Spinal cord (tissue), 10 donors: ENCODE data around the gene ANKRD11. TPM values are rescaled to one million over a fixed set of nuclear protein-coding genes. Genes with fewer than 3 reads are reported as not detected.
A peak's percentile ranks its signal among the peaks of the same experiment; 100 is the strongest.
"Not testable (repeated sequence)": the region's sequence is repeated elsewhere in the genome, so short reads cannot be mapped to it uniquely, and the experiment has no call there.

Experiments
- DNase-seq, 6 donors: peaks; one replicate each; pipeline versions ENCODE4 v3.0.0 to v3.0.0-alpha.2; 2013 to 2015; ENCODE audit warnings: low spot score in 6 of 6, low read depth in 4 of 6
- H3K27ac ChIP-seq: one replicate; pipeline ENCODE4 v1.5.1; 2013; ENCODE audit warnings: low read depth, low read length, control low read depth
- H3K27me3 ChIP-seq: one replicate; pipeline ENCODE4 v1.6.1; 2013; ENCODE audit warnings: low read length; ENCODE audit not compliant: control insufficient read depth, insufficient read depth
- H3K36me3 ChIP-seq: one replicate; pipeline ENCODE4 v1.6.1; 2013; ENCODE audit warnings: low read length; ENCODE audit not compliant: control insufficient read depth, insufficient read depth
- H3K4me1 ChIP-seq: one replicate; pipeline ENCODE4 v1.6.1; 2013; ENCODE audit warnings: low read length; ENCODE audit not compliant: control insufficient read depth, insufficient read depth
- H3K4me3 ChIP-seq: one replicate; pipeline ENCODE4 v1.5.1; 2013; ENCODE audit warnings: low read depth, low read length, control low read depth
- H3K9me3 ChIP-seq: one replicate; pipeline ENCODE4 v1.6.1; 2013; ENCODE audit warnings: low read length; ENCODE audit not compliant: control insufficient read depth, insufficient read depth
- WGBS: methylation state at CpG from one replicate; pipeline ENCODE4 v1.1.5; 2013; ENCODE audit warnings: missing lambda C conversion rate; ENCODE audit not compliant: insufficient coverage; 5-methylcytosine and 5-hydroxymethylcytosine counted together
- polyA plus RNA-seq, 2 donors: library from polyadenylated mRNA; unstranded; fragments of 120-200 nt; gene quantifications; one replicate each; pipeline ENCODE4 v1.2.1, GENCODE V29; 2013; ENCODE audit not compliant: insufficient read length in 2 of 2
- total RNA-seq, 2 donors: library from RNA; depleted of rRNA in 1 of 2; stranded (reverse); fragments of 120-200 nt in 1 of 2; fragments of >200 nt in 1 of 2; gene quantifications; one replicate each; pipeline versions ENCODE4 v1.2.3 to v1.2.4, GENCODE V29; 2013 to 2014
- donor health status: healthy.

The ANKRD11 gene
- total and polyA plus RNA-seq, 4 donors: 38.2 to 104 (median 73.5) TPM

DNA sequence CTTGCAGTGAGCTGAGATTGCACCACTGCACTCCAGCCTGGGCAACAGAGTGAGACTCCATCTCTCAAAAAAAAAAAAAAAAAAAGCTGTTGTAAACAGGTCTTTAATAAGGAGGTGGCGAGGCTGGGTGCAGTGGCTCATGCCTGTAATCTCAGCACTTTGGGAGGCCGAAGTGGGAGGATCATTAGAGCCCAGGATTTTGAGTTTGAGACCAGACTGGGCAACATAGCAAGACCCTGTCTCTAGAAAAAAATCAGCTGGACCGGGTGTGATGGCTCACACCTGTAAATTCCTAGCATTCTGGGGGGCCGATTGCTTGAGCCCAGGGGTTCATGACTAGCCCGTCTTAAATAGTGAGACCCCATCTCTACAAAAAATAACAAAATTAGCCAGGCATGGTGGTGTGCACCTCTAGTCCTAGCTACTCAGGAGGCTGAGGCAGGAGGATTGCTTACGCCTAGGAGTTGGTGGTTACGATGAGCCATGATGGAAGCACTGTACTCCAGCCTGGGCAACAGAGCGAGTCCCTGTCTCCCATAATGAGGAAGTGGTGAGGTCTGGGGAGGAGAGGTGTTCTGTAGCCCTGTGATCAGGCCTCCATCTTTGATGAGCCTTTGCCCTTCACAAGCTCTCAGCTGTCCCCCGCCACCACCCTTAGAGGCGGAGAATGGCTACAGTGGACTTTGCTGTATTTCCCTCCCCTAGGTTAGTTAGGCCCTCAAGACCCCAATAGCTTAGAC lies 236.6 kb downstream of the ANKRD11 start:
- Histone ChIP-seq H3K27me3 (peaks cover 16% of the 10 kb centered on the region), H3K4me1 (peaks cover 15% of the 10 kb centered on the region), H3K9me3 (no peaks in the 10 kb centered on the region), H3K4me3 (no peak overlapping the region), H3K27ac (no peak overlapping the region), H3K36me3 (no peaks in the 10 kb centered on the region)
- no peak for DNase-seq
- 92% methylated on average over 8 of the region's 10 CpGs for WGBS

DNA sequence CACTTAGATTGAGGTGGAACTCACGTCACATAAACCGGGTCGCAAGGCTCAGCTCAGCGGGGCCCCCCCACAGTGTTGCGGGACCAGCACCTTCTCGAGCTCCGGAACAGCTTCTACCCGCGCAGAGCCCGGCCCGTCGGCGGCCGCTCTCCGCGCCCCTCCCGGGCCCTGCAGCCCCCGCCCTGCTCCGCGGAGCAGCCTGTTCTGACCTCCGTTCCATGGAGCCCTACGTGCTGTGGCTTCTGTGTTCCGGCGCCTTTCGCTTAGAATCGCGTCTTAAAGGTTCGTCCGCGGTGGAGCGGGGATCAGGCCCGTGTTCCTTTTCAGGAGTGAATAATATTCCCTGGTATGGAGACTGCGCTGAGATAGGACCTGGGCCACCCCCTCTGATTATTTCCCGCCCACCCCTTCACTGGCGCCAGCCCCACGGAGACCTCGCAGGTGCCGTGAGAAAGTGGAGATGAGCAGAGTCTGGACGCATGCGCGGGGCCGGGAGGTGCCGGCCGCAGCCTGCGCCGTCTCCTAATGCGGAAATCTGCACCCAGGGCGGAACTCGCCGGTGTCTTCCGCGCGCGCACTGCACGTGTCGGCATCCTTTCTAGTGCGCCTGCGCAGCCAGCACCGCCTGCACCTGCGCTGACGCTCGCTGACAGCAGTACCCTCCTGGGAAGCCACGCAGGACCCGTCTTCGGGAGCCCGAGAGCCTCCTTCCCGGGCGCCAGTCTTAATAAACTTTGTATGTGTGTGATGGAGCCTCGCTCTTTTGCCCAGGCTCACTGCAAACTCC lies 242.0 kb downstream of the ANKRD11 start:
- Histone ChIP-seq H3K36me3 (no peaks in the 10 kb centered on the region), H3K27me3 (no peaks in the 10 kb centered on the region), H3K27ac (no peak overlapping the region), H3K9me3 (no peaks in the 10 kb centered on the region), H3K4me1 (peaks cover 14% of the 10 kb centered on the region), H3K4me3 (peak overlapping the region; percentile 35)
- WGBS: 41% methylated on average over 59 of the region's 69 CpGs
- DNase-seq: no peak

DNA sequence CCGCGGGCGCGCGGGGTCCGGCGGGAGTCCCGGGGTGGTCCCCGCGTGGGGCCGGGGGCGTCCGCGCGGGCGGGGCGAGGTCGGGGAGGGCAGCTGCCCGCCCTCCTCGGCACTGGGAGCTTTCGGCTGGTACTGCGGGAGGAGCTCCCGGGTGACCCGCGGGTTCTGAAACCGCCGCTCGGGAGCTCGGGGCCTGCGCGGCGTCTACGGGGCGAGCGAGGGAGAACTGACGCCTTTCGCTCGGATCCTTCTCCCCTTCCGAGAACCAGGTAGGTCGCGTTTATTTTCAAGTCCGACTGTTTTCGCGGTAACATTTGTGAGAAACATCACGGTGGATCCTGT lies 242.7 kb downstream of the ANKRD11 start:
- WGBS: 1% methylated on average over 45 of the region's 45 CpGs
- peak overlapping the region; percentile 35 for H3K4me3 ChIP-seq
- not testable (repeated sequence) for H3K36me3 ChIP-seq, H3K27ac ChIP-seq, H3K27me3 ChIP-seq, H3K9me3 ChIP-seq, DNase-seq
- peaks cover 14% of the 10 kb centered on the region for H3K4me1 ChIP-seq

DNA sequence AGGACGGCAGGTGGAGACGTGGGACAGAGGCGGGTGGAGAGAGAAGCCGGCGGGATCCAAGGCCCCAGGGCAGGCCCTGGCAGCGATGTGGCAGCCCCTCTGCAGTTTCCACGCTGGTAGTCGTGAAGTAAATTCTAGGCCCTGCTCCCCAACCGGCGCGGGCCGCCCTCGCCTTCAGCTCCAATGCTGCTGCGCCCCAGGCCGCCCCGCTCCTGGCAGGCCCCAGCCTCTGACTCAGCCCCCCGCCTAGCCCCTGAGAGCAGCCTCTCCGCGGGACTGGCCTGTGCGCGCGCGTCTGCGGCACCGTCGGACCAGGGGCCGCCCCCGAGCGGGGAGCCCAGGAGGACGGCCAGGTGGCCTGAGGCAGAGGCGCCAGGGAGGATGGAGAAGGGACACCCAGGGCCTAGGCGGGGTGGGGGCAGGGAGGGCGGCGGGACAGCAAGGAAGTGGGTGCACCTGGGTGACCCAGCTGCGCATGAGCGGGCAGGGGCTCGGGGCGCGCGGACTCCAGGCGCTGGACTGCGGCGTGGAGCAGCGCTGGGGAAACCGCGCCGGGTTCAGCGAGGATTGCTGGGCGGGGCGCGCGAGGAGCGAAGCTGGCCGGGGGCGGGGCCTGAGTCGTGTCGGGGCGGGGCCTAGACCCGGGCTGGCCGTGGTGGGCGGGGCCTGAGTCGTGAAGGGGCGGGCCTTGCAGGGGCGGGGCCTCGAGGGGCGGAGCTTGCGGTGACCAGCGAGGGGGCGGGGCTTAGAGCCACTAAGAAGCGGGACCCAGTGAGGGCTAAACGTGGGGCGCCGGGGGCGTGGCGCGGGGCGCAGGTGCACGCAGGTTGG lies 243.2 kb downstream of the ANKRD11 start:
- DNase-seq: peak in 5 of 6 donors; percentile 57 to 93 (median 70)
- H3K36me3 ChIP-seq: no peaks in the 10 kb centered on the region
- H3K27me3 ChIP-seq: no peaks in the 10 kb centered on the region
- WGBS: 2% methylated on average over 78 of the region's 78 CpGs
- no peaks in the 10 kb centered on the region for H3K9me3 ChIP-seq
- H3K27ac ChIP-seq: no peak overlapping the region
- peaks cover 14% of the 10 kb centered on the region for H3K4me1 ChIP-seq
- H3K4me3 ChIP-seq: peak overlapping the region; percentile 27

DNA sequence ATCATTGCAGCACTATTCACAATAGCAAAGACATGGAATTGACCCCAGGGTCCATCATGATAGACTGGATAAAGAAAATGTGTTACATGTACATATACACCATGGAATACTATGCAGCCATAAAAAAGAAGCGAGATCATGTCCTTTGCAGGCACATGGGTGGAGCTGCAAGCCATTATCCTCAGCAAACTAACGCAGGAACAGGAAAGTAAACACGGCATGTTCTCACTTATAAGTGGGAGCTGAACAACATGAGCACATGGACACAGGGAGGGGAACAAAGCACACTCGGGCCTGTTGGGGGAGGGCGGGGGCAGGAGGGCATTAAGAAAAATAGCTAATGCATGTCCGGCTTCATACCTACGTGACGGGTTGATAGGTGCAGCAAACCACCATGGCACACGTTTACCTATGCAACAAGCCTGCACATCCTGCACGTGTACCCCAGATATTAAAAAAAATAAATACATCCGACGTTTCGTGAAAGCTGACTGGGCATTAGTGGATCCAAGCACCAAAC lies 243.9 kb downstream of the ANKRD11 start:
- DNase-seq: no peak
- no peaks in the 10 kb centered on the region for H3K9me3 ChIP-seq
- WGBS: 72% methylated on average over 12 of the region's 13 CpGs
- no peak overlapping the region for H3K27ac ChIP-seq
- H3K36me3 ChIP-seq: no peaks in the 10 kb centered on the region
- H3K4me1 ChIP-seq: peaks cover 20% of the 10 kb centered on the region
- H3K4me3 ChIP-seq: peak overlapping the region; percentile 27
- no peaks in the 10 kb centered on the region for H3K27me3 ChIP-seq

DNA sequence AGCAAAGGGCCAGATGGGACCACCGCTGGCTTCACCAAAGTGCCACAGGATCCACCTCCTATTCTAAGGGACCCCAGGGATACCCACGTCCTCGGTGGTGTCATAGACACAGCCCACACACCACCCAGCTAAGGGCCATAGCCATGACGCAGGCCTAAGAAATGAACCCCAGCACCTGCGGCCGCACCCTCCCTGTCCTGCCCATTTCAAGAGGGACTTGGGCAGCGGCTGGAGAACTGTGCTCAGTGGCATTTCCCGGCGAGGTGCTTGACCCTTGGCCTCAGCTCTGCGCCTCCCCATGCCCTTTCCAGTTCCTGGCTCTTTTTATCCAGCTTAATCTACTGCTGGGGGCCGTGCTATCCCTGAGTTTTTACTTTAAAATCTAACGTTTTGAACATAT lies 245.6 kb downstream of the ANKRD11 start:
- WGBS: 71% methylated on average over 9 of the region's 12 CpGs

DNA sequence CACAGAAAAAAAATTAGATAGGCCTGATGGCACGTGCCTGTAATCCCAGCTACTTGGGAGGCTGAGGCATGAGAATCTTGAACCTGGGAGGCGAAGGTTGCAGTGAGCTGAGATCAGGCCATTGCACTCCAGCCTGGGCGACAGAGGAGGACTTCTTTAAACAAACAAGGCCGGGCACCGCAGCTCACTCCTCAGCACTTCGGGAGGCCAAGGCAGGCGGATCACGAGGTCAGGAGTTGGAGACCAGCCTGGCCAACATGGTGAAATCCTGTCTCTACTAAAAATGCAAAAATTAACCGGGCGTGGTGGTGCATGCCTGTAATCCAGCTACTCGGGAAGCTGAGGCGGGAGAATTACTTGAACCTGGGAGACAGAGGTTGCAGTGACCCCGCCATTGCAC lies 246.1 kb downstream of the ANKRD11 start:
- not testable (repeated sequence) for H3K4me3 ChIP-seq, H3K27me3 ChIP-seq, H3K36me3 ChIP-seq, H3K9me3 ChIP-seq, DNase-seq, H3K27ac ChIP-seq
- peaks cover 25% of the 10 kb centered on the region for H3K4me1 ChIP-seq
- 81% methylated on average over 13 of the region's 13 CpGs for WGBS

More for the DNA sequence above, 245.6 kb downstream of the ANKRD11 start:
- Histone ChIP-seq H3K4me3 (no peak overlapping the region), H3K27me3 (no peaks in the 10 kb centered on the region), H3K4me1 (peaks cover 25% of the 10 kb centered on the region), H3K27ac (no peak overlapping the region), H3K36me3 (no peaks in the 10 kb centered on the region), H3K9me3 (no peaks in the 10 kb centered on the region)
- no peak for DNase-seq

DNA sequence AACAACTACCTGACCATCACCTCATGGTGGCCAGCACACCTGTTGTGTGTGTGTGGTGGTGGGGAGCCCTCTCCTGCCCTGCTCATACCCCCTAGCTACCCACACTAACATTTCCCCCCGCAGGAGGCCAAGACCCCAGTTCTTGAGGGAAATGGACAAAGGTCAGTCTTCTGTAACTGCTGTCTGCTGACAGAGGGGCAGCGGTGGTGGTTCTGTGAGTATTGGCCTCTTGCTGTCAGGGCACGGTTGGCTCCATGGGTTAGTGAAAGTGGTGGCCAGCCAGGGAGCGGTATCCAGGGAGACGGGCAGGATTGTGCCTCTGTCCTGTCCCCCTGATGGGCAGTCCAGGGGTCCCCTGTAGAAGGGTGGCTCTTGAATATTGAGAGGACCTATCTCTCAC lies 246.7 kb downstream of the ANKRD11 start:
- peaks cover 25% of the 10 kb centered on the region for H3K4me1 ChIP-seq
- 82% methylated on average over 4 of the region's 5 CpGs for WGBS

DNA sequence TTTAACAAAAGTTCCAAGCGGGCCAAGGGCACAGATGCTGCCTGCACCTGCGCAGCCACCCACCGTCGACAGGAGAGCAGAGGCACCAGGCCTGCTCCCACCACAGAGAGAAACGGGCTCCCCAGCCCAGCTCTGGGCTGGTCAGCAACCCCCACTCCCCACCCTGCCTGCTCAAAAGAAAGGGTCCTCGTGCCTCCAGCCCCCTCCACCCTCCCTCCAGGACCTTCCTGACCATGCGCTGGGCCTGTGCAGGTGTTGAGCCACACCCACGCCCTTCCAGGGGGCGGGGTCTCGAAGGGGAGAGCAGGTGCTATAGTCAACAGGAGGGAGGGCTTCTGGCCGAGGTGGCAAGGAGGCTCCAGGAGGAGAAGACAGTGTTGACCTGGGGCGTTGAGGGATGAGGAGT lies 247.6 kb downstream of the ANKRD11 start:
- 57% methylated on average over 10 of the region's 12 CpGs for WGBS
- Histone ChIP-seq H3K4me3 (no peak overlapping the region), H3K4me1 (peaks cover 19% of the 10 kb centered on the region), H3K9me3 (no peaks in the 10 kb centered on the region), H3K27me3 (no peaks in the 10 kb centered on the region), H3K27ac (no peak overlapping the region), H3K36me3 (no peaks in the 10 kb centered on the region)
- DNase-seq: no peak

More for the DNA sequence above, 246.7 kb downstream of the ANKRD11 start:
- Histone ChIP-seq H3K27ac (no peak overlapping the region), H3K27me3 (no peaks in the 10 kb centered on the region), H3K9me3 (no peaks in the 10 kb centered on the region), H3K36me3 (no peaks in the 10 kb centered on the region), H3K4me3 (no peak overlapping the region)
- no peak for DNase-seq
